AG04450 (cell line): ENCODE measurements around the gene MAB21L2. TPM values are rescaled to one million over a fixed set of nuclear protein-coding genes. Genes with fewer than 3 reads are reported as not detected.
"Not testable (repeated sequence)": the region's sequence is repeated elsewhere in the genome, so short reads cannot be mapped to it uniquely, and the experiment has no call there.

Source experiments
- CTCF ChIA-PET: fragments of 300-600, 350-600 bp; formaldehyde crosslinking; extraction: SDS; loops from one replicate; lab custom pipeline; 2022; ENCODE audit warnings: antibody characterized with exemption, inconsistent platforms; lab: Charles Lee
- POLR2A ChIA-PET: fragments of 350-600 bp; formaldehyde crosslinking; extraction: SDS; loops from one replicate; lab custom pipeline; 2021; ENCODE audit warnings: antibody characterized with exemption, inconsistent platforms; lab: Yijun Ruan, JAX
- DNase-seq: peaks from one replicate; pipeline ENCODE4 v3.0.0-alpha.2; 2011; ENCODE audit warnings: low read depth, low spot score
- H3K27ac ChIP-seq: one replicate; pipeline ENCODE4 v1.5.1; 2012; ENCODE audit warnings: low read depth, low read length, control low read depth
- H3K27me3 ChIP-seq: one replicate; pipeline ENCODE4 v1.6.0; 2012; ENCODE audit warnings: low read length; ENCODE audit not compliant: control insufficient read depth, insufficient read depth
- H3K4me3 ChIP-seq: 2 replicates; pipeline ENCODE4 v1.5.1; 2011; ENCODE audit warnings: mild to moderate bottlenecking, low read depth, low read length, control low read depth
- H3K9me3 ChIP-seq: 2 replicates; pipeline ENCODE4 v1.5.1; 2012; ENCODE audit warnings: low read length; ENCODE audit not compliant: control insufficient read depth, insufficient read depth
- CTCF ChIP-seq: IDR thresholded peaks from 2 replicates; pipeline ENCODE4 v1.5.1; 2011; ENCODE audit warnings: low read depth, low read length, control low read depth, inconsistent platforms
- polyA plus RNA-seq: library from polyadenylated mRNA; depleted of rRNA; stranded (reverse); fragments of >200 nt; gene quantifications from 2 replicates; pipeline ENCODE4 v1.2.3, GENCODE V29; 2011

MAB21L2 gene
- polyA plus RNA-seq, 1 experiment = 3.3 TPM

GRCh38 chr4:150561143-150561737 is 20.7 kb upstream of the MAB21L2 start:
- CTCF ChIA-PET = no interaction called here
- no peak for TF ChIP-seq CTCF
- Histone ChIP-seq H3K9me3 (no peaks in the 10 kb centered on the region), H3K27me3 (no peaks in the 10 kb centered on the region), H3K27ac (no peak overlapping the region), H3K4me3 (no peak overlapping the region)
- POLR2A ChIA-PET = no interaction called here
- no peak for DNase-seq

- POLR2A ChIA-PET = no interaction called here
- no peaks in the 10 kb centered on the region for H3K9me3 ChIP-seq
- no peak for TF ChIP-seq CTCF
- H3K27ac ChIP-seq = no peak overlapping the region
- H3K27me3 ChIP-seq = no peaks in the 10 kb centered on the region
- no peak for DNase-seq
- CTCF ChIA-PET = no interaction called here
- H3K4me3 ChIP-seq = no peak overlapping the region
Observed at GRCh38 chr4:150562250-150562649, 19.7 kb upstream of the MAB21L2 start.

GRCh38 chr4:150562751-150563150 is 19.2 kb upstream of the MAB21L2 start:
- Histone ChIP-seq H3K27ac (no peak overlapping the region), H3K27me3 (no peaks in the 10 kb centered on the region), H3K4me3 (no peak overlapping the region), H3K9me3 (no peaks in the 10 kb centered on the region)
- ChIA-PET CTCF (no interaction called here), POLR2A (no interaction called here)
- no peak for DNase-seq
- TF ChIP-seq CTCF = no peak

- H3K4me3 ChIP-seq, H3K9me3 ChIP-seq, POLR2A ChIA-PET, H3K27me3 ChIP-seq, H3K27ac ChIP-seq, DNase-seq: not testable (repeated sequence)
- CTCF ChIA-PET = interaction anchor here (0.8 kb wide), 1 partner anchor 302 kb away, joined by 3 read pairs; no protein-coding TSS in a partner anchor
Observed at GRCh38 chr4:150564967-150565366, 17.0 kb upstream of the MAB21L2 start.

- H3K9me3 ChIP-seq = no peaks in the 10 kb centered on the region
- DNase-seq = no peak
- POLR2A ChIA-PET = no interaction called here
- no peak for TF ChIP-seq CTCF
- CTCF ChIA-PET = interaction anchor here (1.6 kb wide), 1 partner anchor 300 kb away, joined by 4 read pairs; no protein-coding TSS in a partner anchor
- no peak overlapping the region for H3K27ac ChIP-seq
- no peaks in the 10 kb centered on the region for H3K27me3 ChIP-seq
- no peak overlapping the region for H3K4me3 ChIP-seq
Observed at GRCh38 chr4:150567070-150567469, 14.9 kb upstream of the MAB21L2 start.
